Spinal cord (tissue), 10 donors: ENCODE measurements around the gene CAPN9. TPM values are rescaled to one million over a fixed set of nuclear protein-coding genes. Genes with fewer than 3 reads are reported as not detected.

ENCODE experiments used
- DNase-seq, 6 donors: peaks; one replicate each; pipeline versions ENCODE4 v3.0.0 to v3.0.0-alpha.2; 2013 to 2015; ENCODE audit warnings: low spot score in 6 of 6, low read depth in 4 of 6
- H3K27ac ChIP-seq: one replicate; pipeline ENCODE4 v1.5.1; 2013; ENCODE audit warnings: low read depth, low read length, control low read depth
- H3K27me3 ChIP-seq: one replicate; pipeline ENCODE4 v1.6.1; 2013; ENCODE audit warnings: low read length; ENCODE audit not compliant: control insufficient read depth, insufficient read depth
- H3K36me3 ChIP-seq: one replicate; pipeline ENCODE4 v1.6.1; 2013; ENCODE audit warnings: low read length; ENCODE audit not compliant: control insufficient read depth, insufficient read depth
- H3K4me1 ChIP-seq: one replicate; pipeline ENCODE4 v1.6.1; 2013; ENCODE audit warnings: low read length; ENCODE audit not compliant: control insufficient read depth, insufficient read depth
- H3K4me3 ChIP-seq: one replicate; pipeline ENCODE4 v1.5.1; 2013; ENCODE audit warnings: low read depth, low read length, control low read depth
- H3K9me3 ChIP-seq: one replicate; pipeline ENCODE4 v1.6.1; 2013; ENCODE audit warnings: low read length; ENCODE audit not compliant: control insufficient read depth, insufficient read depth
- WGBS: methylation state at CpG from one replicate; pipeline ENCODE4 v1.1.5; 2013; ENCODE audit warnings: missing lambda C conversion rate; ENCODE audit not compliant: insufficient coverage; 5-methylcytosine and 5-hydroxymethylcytosine counted together
- polyA plus RNA-seq, 2 donors: library from polyadenylated mRNA; unstranded; fragments of 120-200 nt; gene quantifications; one replicate each; pipeline ENCODE4 v1.2.1, GENCODE V29; 2013; ENCODE audit not compliant: insufficient read length in 2 of 2
- total RNA-seq, 2 donors: library from RNA; depleted of rRNA in 1 of 2; stranded (reverse); fragments of 120-200 nt in 1 of 2; fragments of >200 nt in 1 of 2; gene quantifications; one replicate each; pipeline versions ENCODE4 v1.2.3 to v1.2.4, GENCODE V29; 2013 to 2014
- donor health status: healthy.

The CAPN9 gene
- total and polyA plus RNA-seq, 4 donors, result 0.20 to 1.6 (median 0.43) TPM

GRCh38 chr1:230806552-230806951, 59.4 kb downstream of the CAPN9 start:
- H3K36me3 ChIP-seq, result no peaks in the 10 kb centered on the region
- peak overlapping the region; percentile 97 for H3K27ac ChIP-seq
- H3K4me3 ChIP-seq, result no peak overlapping the region
- no CpG with 5 or more reads among the region's 2 CpGs for WGBS
- no peaks in the 10 kb centered on the region for H3K9me3 ChIP-seq
- H3K27me3 ChIP-seq, result no peaks in the 10 kb centered on the region
- peaks cover 27% of the 10 kb centered on the region for H3K4me1 ChIP-seq
- DNase-seq, result no peak

GRCh38 chr1:230807029-230807428, 59.8 kb downstream of the CAPN9 start:
- WGBS, result 65% methylated on average over 3 of the region's 5 CpGs
- DNase-seq, result peak; percentile 76 to 96 (median 80)
- H3K4me3 ChIP-seq, result no peak overlapping the region

DNA sequence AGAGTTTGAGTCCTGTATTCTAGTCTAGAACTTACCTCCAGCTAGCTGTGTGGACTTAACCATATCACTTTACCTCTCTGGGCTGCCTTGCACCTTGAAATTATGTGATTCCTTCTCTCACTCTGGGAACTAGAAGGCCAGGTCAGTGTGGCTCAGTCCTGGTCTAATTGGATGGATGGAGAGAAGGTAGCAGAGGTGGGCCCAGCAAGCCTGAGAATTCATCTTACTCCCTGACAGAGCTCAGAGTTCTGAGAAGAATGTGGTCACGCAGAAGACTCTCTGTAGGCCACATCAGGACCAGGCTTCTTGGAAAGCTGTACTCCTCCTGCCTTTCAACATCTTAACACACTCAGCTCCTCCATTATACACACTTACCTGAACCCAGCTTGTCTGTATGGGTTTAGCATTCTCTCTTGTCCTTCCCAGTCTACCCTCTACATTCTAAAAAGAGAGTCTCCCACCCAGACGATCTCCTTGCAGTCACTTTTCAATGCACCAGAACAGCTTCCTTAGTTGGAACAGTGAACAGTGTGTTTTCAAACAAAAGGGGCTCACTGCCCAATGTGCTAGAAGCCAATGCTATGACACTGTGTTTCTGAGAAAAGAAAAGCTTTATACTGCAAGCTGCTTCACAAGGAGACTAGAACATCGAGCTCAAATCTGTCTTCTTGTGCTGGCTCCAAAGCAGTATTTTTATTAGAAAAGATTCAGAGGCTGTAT, 60.5 kb downstream of the CAPN9 start:
- Histone ChIP-seq H3K4me3 (no peak overlapping the region), H3K27me3 (no peaks in the 10 kb centered on the region), H3K36me3 (no peaks in the 10 kb centered on the region), H3K27ac (peak overlapping the region; percentile 97), H3K4me1 (peaks cover 27% of the 10 kb centered on the region), H3K9me3 (no peaks in the 10 kb centered on the region)
- DNase-seq, result peak in 2 of 6 donors; percentile 68 to 91
- 50% methylated on average over 2 of the region's 3 CpGs for WGBS

More at GRCh38 chr1:230807029-230807428, 59.8 kb downstream of the CAPN9 start:
- Histone ChIP-seq H3K27me3 (no peaks in the 10 kb centered on the region), H3K27ac (peak overlapping the region; percentile 97), H3K36me3 (no peaks in the 10 kb centered on the region), H3K4me1 (peaks cover 27% of the 10 kb centered on the region), H3K9me3 (no peaks in the 10 kb centered on the region)

DNA sequence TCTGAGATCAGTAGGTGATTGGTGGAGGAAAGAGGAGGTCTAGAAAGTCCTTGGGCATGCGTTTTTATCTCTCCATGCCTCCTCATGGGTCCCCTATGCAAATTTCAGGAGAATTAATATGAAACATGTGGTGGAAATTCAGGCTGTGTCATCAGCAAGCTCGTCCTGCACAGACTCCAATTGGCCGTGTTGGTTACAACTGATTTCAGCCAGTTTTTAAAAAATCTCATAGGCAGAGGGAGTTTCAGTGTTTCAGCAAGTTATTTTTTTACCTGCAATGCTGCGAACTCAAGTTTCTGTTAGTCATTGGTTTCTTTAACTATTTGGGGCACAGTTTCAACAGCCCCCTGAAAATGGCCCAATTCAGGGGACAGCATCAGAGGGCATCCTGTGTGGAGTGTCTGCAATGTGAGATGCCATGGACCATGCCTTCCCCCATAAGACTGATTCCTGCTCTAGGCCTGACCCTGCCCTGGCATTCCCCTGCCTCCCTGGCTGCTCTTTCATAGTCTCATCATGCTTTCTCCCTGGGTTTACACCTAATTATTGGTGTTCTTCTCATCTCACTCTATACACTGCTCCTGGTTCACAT, 61.2 kb downstream of the CAPN9 start:
- Histone ChIP-seq H3K9me3 (no peaks in the 10 kb centered on the region), H3K4me1 (peaks cover 27% of the 10 kb centered on the region), H3K36me3 (no peaks in the 10 kb centered on the region), H3K27me3 (no peaks in the 10 kb centered on the region), H3K4me3 (no peak overlapping the region), H3K27ac (peak overlapping the region; percentile 97)
- DNase-seq, result peak in 1 of 6 donors; percentile 19
- 91% methylated on average over 1 of the region's 4 CpGs for WGBS

GRCh38 chr1:230809256-230809990, 62.2 kb downstream of the CAPN9 start:
- peaks cover 27% of the 10 kb centered on the region for H3K4me1 ChIP-seq
- 33% methylated on average over 8 of the region's 8 CpGs for WGBS
- no peaks in the 10 kb centered on the region for H3K27me3 ChIP-seq
- DNase-seq, result peak in 2 of 6 donors; percentile 62 to 78
- no peaks in the 10 kb centered on the region for H3K36me3 ChIP-seq
- H3K27ac ChIP-seq, result peak overlapping the region; percentile 97
- no peak overlapping the region for H3K4me3 ChIP-seq
- H3K9me3 ChIP-seq, result no peaks in the 10 kb centered on the region

GRCh38 chr1:230812568-230812967, 65.4 kb downstream of the CAPN9 start:
- no peaks in the 10 kb centered on the region for H3K9me3 ChIP-seq
- H3K27me3 ChIP-seq, result no peaks in the 10 kb centered on the region
- peaks cover 18% of the 10 kb centered on the region for H3K4me1 ChIP-seq
- no peak overlapping the region for H3K27ac ChIP-seq
- H3K36me3 ChIP-seq, result no peaks in the 10 kb centered on the region
- WGBS, result no CpG with 5 or more reads among the region's 2 CpGs
- no peak overlapping the region for H3K4me3 ChIP-seq
- no peak for DNase-seq

DNA sequence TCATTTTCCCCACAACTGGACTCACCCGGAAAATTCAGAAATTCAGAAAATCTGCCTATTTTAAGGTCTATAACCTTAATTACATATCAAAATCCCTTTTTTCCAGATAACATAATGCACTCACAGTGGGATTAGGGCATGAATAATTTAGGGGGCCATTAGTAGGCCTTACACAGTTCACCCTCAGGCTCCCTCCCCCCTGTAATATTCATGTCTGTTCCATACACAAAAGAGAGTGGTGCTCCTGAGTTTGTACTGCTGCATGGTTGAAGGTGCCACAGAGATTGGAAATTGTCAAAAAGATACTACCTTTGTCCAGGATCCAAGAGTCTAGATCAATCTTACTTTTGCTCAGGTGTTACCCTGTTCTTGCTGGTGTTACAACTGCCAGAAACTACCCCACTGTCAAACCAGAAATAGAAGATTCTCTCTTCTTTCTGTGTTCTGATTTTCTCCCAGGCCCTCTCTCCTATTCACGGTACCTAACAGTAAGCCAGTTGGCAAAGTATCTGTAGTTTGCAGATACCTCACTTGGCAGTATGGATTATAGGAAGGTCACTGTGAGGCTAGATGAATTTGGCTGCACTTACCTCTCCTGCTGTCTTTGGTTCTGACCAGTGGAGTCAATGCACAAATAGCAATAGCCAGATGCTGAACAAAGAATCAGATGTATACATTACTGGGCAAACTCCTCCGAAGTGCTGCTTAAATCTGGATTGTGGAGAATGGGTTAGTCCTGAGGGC, 67.9 kb downstream of the CAPN9 start:
- Histone ChIP-seq H3K27ac (peak overlapping the region; percentile 8), H3K4me1 (no peaks in the 10 kb centered on the region), H3K36me3 (no peaks in the 10 kb centered on the region), H3K4me3 (no peak overlapping the region), H3K27me3 (no peaks in the 10 kb centered on the region), H3K9me3 (no peaks in the 10 kb centered on the region)
- peak in 2 of 6 donors; percentile 14 to 47 for DNase-seq
- 27% methylated on average over 1 of the region's 3 CpGs for WGBS

- no peak overlapping the region for H3K27ac ChIP-seq
- no peaks in the 10 kb centered on the region for H3K36me3 ChIP-seq
- H3K27me3 ChIP-seq, result no peaks in the 10 kb centered on the region
- no peak overlapping the region for H3K4me3 ChIP-seq
- peaks cover 3% of the 10 kb centered on the region for H3K4me1 ChIP-seq
- no peak for DNase-seq
- H3K9me3 ChIP-seq, result no peaks in the 10 kb centered on the region
Measured at GRCh38 chr1:230816018-230816417, 68.8 kb downstream of the CAPN9 start.

- Histone ChIP-seq H3K4me3 (no peak overlapping the region), H3K27me3 (no peaks in the 10 kb centered on the region), H3K4me1 (peaks cover 7% of the 10 kb centered on the region), H3K9me3 (no peaks in the 10 kb centered on the region), H3K27ac (no peak overlapping the region), H3K36me3 (no peaks in the 10 kb centered on the region)
- DNase-seq, result no peak
- WGBS, result no CpG with 5 or more reads among the region's 1 CpG
Measured at GRCh38 chr1:230818367-230818766, 71.2 kb downstream of the CAPN9 start.
